DOHH2 (cell line): ENCODE results near the gene PI4K2A.

Experiments
- H3F3A ChIP-seq: fragments of 200-600 bp; sonication (generic), shearing (Covaris generic); 2 replicates; pipeline ENCODE4 v1.6.0; 2016; ENCODE audit warnings: antibody characterized with exemption, mild to moderate bottlenecking; ENCODE audit not compliant: control insufficient read depth, insufficient read depth
- H3K27ac ChIP-seq: fragments of 200-600 bp; sonication (generic); 2 replicates; pipeline ENCODE4 v1.5.1; 2014; ENCODE audit warnings: low read depth, mild to moderate bottlenecking, low read length, moderate library complexity
- H3K27me3 ChIP-seq: fragments of 200-600 bp; sonication (generic); 2 replicates; pipeline ENCODE4 v1.6.1; 2014; ENCODE audit warnings: mild to moderate bottlenecking, low read length, mixed read lengths; ENCODE audit not compliant: control insufficient read depth
- H3K36me3 ChIP-seq: fragments of 200-600 bp; sonication (generic); 2 replicates; pipeline ENCODE4 v1.6.1; 2014; ENCODE audit warnings: mild to moderate bottlenecking, low read length, moderate library complexity, mixed read lengths; ENCODE audit not compliant: control insufficient read depth
- H3K4me1 ChIP-seq: fragments of 200-600 bp; sonication (generic); 2 replicates; pipeline ENCODE4 v1.6.1; 2014; ENCODE audit warnings: mild to moderate bottlenecking, low read length, mixed read lengths; ENCODE audit not compliant: control insufficient read depth
- H3K4me2 ChIP-seq: fragments of 200-600 bp; sonication (generic); 2 replicates; pipeline ENCODE4 v1.6.0; 2014; ENCODE audit warnings: mild to moderate bottlenecking, low read length, moderate library complexity
- H3K4me3 ChIP-seq: fragments of 200-600 bp; sonication (generic); 2 replicates; pipeline ENCODE4 v1.5.1; 2014; ENCODE audit warnings: mild to moderate bottlenecking, low read length, mixed read lengths
- H3K79me2 ChIP-seq: fragments of 200-600 bp; sonication (generic); 2 replicates; pipeline ENCODE4 v1.6.1; 2014; ENCODE audit warnings: mild to moderate bottlenecking, low read length, mixed read lengths; ENCODE audit not compliant: control insufficient read depth
- H3K9me2 ChIP-seq: fragments of 200-600 bp; sonication (generic); replicated peaks from 2 replicates; pipeline ENCODE4 v1.6.1; 2014; ENCODE audit warnings: mild to moderate bottlenecking, low read length, mixed read lengths; ENCODE audit not compliant: control insufficient read depth
- H3K9me3 ChIP-seq: fragments of 200-600 bp; sonication (generic); 2 replicates; pipeline ENCODE4 v1.6.1; 2014; ENCODE audit warnings: antibody characterized with exemption, low read length, mixed read lengths; ENCODE audit not compliant: control insufficient read depth, insufficient read depth
- H4K20me1 ChIP-seq: fragments of 200-600 bp; sonication (generic); 2 replicates; pipeline ENCODE4 v1.6.0; 2014; ENCODE audit warnings: low read depth, mild to moderate bottlenecking, antibody characterized with exemption, low read length, moderate library complexity; ENCODE audit not compliant: control insufficient read depth, insufficient read depth
- EZH2phosphoT487 ChIP-seq: fragments of 200-600 bp; sonication (generic); IDR thresholded peaks from 2 replicates; pipeline ENCODE4 v1.6.1; 2017; ENCODE audit warnings: borderline replicate concordance, mild to moderate bottlenecking, antibody characterized with exemption, low read length, moderate library complexity, mixed read lengths
- TF ChIP-seq, protein P1 (sequence below): fragments of 200-600 bp; sonication (generic); IDR thresholded peaks from one replicate; pipeline ENCODE4 v1.5.1; 2014; ENCODE audit warnings: antibody characterized with exemption, mild to moderate bottlenecking, low read depth, low read length; ENCODE audit not compliant: poor library complexity, severe bottlenecking

The PI4K2A gene

DNA sequence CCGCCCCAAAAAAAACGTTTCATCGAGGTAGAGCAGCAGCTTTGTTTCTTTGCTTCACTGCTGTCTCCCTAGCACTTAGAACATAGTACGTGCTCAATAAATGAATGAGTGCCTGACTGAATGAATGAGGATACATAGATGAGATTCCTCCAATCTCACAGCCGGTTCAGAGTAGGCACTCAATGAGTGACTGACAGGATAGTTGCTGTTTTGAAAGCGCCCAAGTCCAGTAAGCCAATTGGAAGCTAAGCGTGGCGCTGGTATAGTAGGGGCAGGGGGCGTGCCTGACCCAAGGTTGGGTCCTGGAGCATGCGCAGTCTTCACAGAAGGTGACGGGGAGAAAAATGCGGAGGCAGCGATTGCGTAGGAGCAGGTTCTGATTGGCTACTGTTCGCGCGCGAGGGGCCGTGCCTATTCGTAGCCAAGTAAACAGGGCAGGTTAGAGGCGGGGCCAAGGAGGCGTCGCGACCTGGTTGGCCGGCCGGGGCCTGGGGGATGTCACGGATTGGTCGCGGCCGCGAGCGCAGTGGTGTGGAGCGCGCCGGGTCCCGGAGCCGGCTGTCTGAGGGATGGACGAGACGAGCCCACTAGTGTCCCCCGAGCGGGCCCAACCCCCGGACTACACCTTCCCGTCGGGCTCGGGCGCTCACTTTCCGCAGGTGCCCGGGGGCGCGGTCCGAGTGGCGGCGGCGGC, at the start of gene PI4K2A:
Gene PI4K2A (plus strand): TSS at position 498 of the 694 bp plus-strand sequence. CDS start 72 bp downstream, at position 570.
- Histone ChIP-seq H3K4me2 (peak within 1 kb of the TSS; percentile 85), H3F3A (peaks cover 3% of the 10 kb centered on the region; the same call in 1 of the 2 replicates), H3K27me3 (no peaks in the 10 kb centered on the region), H3K4me1 (peaks cover 15% of the 10 kb centered on the region), H3K9me2 (no peaks in the 10 kb centered on the region), H3K27ac (no peak within 1 kb of the TSS), H3K79me2 (peaks cover 18% of the 10 kb centered on the region), H3K9me3 (no peaks in the 10 kb centered on the region), H3K36me3 (peaks cover 7% of the 10 kb centered on the region), H3K4me3 (peak within 1 kb of the TSS; percentile 85), H4K20me1 (peaks cover 5% of the 10 kb centered on the region; the same call in 1 of the 2 replicates)
- TF ChIP-seq, protein P1, sequence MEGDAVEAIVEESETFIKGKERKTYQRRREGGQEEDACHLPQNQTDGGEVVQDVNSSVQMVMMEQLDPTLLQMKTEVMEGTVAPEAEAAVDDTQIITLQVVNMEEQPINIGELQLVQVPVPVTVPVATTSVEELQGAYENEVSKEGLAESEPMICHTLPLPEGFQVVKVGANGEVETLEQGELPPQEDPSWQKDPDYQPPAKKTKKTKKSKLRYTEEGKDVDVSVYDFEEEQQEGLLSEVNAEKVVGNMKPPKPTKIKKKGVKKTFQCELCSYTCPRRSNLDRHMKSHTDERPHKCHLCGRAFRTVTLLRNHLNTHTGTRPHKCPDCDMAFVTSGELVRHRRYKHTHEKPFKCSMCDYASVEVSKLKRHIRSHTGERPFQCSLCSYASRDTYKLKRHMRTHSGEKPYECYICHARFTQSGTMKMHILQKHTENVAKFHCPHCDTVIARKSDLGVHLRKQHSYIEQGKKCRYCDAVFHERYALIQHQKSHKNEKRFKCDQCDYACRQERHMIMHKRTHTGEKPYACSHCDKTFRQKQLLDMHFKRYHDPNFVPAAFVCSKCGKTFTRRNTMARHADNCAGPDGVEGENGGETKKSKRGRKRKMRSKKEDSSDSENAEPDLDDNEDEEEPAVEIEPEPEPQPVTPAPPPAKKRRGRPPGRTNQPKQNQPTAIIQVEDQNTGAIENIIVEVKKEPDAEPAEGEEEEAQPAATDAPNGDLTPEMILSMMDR = no peak
- TF ChIP-seq EZH2phosphoT487 = no peak

DNA sequence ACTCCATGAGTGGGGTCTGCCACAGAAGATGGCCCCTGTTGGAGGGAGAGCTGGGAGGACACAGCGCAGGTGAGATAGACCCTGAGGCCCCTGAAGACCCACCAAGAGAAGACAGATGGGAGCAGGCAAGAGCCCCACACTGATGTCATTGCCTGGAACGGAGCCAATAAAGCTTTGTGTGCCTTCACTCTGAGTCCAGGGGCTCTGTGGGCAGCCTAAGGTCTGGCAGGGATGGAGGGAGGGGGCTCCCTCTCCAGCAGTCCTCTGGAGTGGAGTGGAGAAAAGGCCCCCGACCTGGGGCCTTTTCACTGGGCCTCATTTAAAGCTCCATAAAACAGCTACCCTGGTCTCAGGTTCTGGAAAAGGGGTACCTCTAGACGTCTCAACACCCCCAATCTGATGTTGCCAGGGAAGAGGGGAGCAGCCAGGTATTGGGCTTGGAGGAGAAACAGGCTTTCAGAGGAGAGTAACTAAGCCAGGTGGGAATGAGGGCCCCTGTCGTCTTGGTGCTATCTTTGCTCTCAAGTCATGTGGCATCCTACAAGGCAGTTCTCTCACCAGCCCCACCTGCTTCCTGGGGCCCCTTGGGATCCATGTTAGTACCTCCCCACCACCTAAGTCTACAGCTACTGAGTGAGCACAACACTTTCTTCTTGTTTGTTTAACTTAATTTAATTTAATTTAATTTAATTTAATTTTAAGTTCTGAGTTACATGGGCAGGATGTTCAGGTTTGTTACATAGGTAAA, 49.5 kb upstream of the PI4K2A start:
- Histone ChIP-seq H3F3A (no peaks in the 10 kb centered on the region), H4K20me1 (no peaks in the 10 kb centered on the region), H3K27me3 (no peaks in the 10 kb centered on the region), H3K4me3 (no peak overlapping the region), H3K79me2 (no peaks in the 10 kb centered on the region), H3K4me1 (peaks cover 9% of the 10 kb centered on the region; the same call in 1 of the 2 replicates), H3K4me2 (no peak overlapping the region), H3K9me3 (no peaks in the 10 kb centered on the region), H3K36me3 (no peaks in the 10 kb centered on the region), H3K9me2 (no peaks in the 10 kb centered on the region), H3K27ac (no peak overlapping the region)
- TF ChIP-seq, protein P1 = no peak
- no peak for TF ChIP-seq EZH2phosphoT487

DNA sequence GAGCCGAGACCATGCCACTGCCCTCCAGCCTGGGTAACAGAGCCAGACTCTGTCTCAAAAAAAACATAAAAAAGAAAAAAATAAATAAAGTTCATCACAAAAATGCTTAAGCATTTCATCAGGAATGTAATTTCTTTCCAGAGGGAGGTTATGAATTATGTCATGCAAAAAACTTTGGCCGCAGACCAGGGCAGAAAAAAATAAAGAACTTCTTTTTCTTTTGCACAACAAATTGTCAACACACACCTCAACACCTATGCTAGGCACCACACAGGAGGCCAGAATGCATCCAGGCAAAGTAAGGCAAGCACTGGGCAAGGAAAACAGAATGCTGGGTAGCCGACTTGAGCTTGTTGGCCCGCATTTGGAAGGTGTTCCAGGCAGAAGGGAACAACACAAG, 47.0 kb upstream of the PI4K2A start:
- H4K20me1 ChIP-seq = no peaks in the 10 kb centered on the region
- no peak overlapping the region for H3K4me2 ChIP-seq
- no peaks in the 10 kb centered on the region for H3K36me3 ChIP-seq
- H3K27ac ChIP-seq = no peak overlapping the region
- no peaks in the 10 kb centered on the region for H3K9me3 ChIP-seq
- no peaks in the 10 kb centered on the region for H3F3A ChIP-seq
- TF ChIP-seq EZH2phosphoT487 = no peak
- TF ChIP-seq, protein P1 = no peak
- no peak overlapping the region for H3K4me3 ChIP-seq
- no peaks in the 10 kb centered on the region for H3K27me3 ChIP-seq
- no peaks in the 10 kb centered on the region for H3K79me2 ChIP-seq
- H3K4me1 ChIP-seq = peaks cover 9% of the 10 kb centered on the region; the same call in 1 of the 2 replicates
- no peaks in the 10 kb centered on the region for H3K9me2 ChIP-seq
